ENCODE data around the gene PSME2.
A peak's percentile ranks its signal among the peaks of the same experiment; 100 is the strongest.
"Not testable (repeated sequence)": the region's sequence is repeated elsewhere in the genome, so short reads cannot be mapped to it uniquely, and the experiment has no call there.

The PSME2 gene

GRCh38 chr14:24110523-24110922 lies 35.9 kb downstream of the PSME2 start:
- no peak for DNase-seq

GRCh38 chr14:24110060-24110459 lies 36.4 kb downstream of the PSME2 start:
- no peak for DNase-seq

- no peak for DNase-seq
Measured at GRCh38 chr14:24108336-24108874, 38.0 kb downstream of the PSME2 start.

GRCh38 chr14:24106672-24107271 lies 39.6 kb downstream of the PSME2 start:
- DNase-seq: no peak

- not testable (repeated sequence) for DNase-seq
Measured at GRCh38 chr14:24105609-24106239, 40.7 kb downstream of the PSME2 start.

GRCh38 chr14:24103451-24103850 lies 43.0 kb downstream of the PSME2 start:
- no peak for DNase-seq

GRCh38 chr14:24102357-24103048 lies 43.9 kb downstream of the PSME2 start:
- DNase-seq: no peak

- DNase-seq: no peak
Measured at GRCh38 chr14:24100982-24101494, 45.4 kb downstream of the PSME2 start.

- DNase-seq: no peak
Measured at GRCh38 chr14:24100197-24100981, 46.0 kb downstream of the PSME2 start.

- no peak for DNase-seq
Measured at GRCh38 chr14:24098927-24099813, 47.2 kb downstream of the PSME2 start.

GRCh38 chr14:24098229-24098926 lies 48.0 kb downstream of the PSME2 start:
- DNase-seq: no peak

- DNase-seq: no peak
Measured at GRCh38 chr14:24096545-24097181, 49.7 kb downstream of the PSME2 start.

GRCh38 chr14:24095271-24096068 lies 50.9 kb downstream of the PSME2 start:
- peak; percentile 40 for DNase-seq

- no peak for DNase-seq
Measured at GRCh38 chr14:24094841-24095270, 51.6 kb downstream of the PSME2 start.

GRCh38 chr14:24093901-24094840 lies 52.2 kb downstream of the PSME2 start, which contains the start of gene PCK2:
Gene PCK2, plus strand, starts transcription at chr14:24094311. Its CDS starts 95 bp downstream, at chr14:24094406.
- peak; percentile 73 for DNase-seq

Measured in CD4-positive, alpha-beta T cell treated with Interleukin-12 subunit alpha and Interleukin-12 subunit beta, for 1 hour (primary cell).